ENCODE measurements around the gene FOXL2NB.

The FOXL2NB gene

DNA sequence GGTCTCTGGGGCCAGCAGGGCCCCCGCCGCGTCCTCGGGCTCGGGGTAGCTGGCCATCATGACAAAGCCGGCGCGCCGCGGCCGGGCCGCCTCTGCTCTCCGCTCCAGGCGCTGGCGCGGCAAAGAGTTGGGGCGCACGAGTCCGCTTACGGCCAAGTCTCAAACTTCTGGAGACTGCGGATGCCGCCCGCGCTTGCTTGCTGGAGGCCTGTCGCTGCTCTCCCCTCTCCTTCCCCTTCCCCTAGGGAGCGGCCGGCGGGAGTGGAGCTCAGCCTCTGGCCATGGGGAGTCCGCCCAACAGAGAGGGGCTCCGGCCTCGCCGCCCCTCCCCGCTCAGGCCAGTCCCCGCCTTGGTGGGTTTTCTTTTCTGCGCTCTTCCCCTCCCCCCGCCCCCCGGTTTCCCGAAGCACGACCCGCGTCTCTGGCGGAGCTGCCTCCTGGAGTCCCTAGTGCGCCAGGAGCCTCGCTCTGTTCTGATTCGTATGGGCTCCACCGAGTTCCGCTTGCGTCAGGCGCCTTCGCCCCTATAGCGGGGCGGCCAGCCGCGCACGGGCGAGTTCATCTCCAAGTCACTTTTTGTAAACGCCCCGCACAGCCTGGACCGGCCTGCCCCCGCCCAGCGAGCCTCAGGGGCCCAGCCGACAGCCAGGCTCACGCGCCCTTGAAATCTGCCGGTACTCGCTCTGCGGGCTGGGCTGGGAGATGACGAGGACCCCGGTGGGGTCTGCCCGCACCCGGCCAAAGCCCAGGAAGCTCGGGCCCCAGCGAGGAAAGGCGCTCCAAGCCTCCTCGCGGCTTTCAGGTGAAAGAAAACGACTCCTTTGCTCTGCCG lies at the start of gene FOXL2NB, which contains the start of gene FOXL2:
FOXL2NB (plus strand) TSS at position 555 of the 832 bp plus-strand sequence; CDS start at position 703, 148 bp downstream.
FOXL2 (minus strand) TSS at position 475 of the 832 bp plus-strand sequence; CDS start at position 60, 415 bp downstream.
- TF ChIP-seq, protein P1, sequence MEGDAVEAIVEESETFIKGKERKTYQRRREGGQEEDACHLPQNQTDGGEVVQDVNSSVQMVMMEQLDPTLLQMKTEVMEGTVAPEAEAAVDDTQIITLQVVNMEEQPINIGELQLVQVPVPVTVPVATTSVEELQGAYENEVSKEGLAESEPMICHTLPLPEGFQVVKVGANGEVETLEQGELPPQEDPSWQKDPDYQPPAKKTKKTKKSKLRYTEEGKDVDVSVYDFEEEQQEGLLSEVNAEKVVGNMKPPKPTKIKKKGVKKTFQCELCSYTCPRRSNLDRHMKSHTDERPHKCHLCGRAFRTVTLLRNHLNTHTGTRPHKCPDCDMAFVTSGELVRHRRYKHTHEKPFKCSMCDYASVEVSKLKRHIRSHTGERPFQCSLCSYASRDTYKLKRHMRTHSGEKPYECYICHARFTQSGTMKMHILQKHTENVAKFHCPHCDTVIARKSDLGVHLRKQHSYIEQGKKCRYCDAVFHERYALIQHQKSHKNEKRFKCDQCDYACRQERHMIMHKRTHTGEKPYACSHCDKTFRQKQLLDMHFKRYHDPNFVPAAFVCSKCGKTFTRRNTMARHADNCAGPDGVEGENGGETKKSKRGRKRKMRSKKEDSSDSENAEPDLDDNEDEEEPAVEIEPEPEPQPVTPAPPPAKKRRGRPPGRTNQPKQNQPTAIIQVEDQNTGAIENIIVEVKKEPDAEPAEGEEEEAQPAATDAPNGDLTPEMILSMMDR (IDR thresholded peaks at IDR 0.05), result no peak

DNA sequence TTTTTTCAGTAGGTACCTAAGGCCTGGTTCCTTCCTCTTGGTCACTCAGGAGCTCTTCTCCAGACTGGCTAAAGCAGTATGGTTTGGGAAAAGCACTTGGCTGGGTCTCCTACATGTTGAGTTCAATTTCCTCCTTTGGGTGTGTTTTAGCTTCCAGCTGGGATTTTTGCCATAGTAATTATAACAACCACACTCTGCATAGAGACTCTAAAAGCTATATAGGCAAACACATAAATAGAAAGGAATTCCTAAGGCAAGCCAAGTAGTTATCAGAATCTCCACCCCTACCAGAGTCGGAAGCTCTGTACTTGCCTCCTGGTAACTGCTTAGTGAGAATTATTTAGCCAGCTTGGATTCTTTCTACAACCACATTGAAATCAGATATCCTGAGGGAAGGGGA lies 48.7 kb upstream of the FOXL2NB start:
- TF ChIP-seq, protein P1 (IDR thresholded peaks at IDR 0.05), result no peak

DNA sequence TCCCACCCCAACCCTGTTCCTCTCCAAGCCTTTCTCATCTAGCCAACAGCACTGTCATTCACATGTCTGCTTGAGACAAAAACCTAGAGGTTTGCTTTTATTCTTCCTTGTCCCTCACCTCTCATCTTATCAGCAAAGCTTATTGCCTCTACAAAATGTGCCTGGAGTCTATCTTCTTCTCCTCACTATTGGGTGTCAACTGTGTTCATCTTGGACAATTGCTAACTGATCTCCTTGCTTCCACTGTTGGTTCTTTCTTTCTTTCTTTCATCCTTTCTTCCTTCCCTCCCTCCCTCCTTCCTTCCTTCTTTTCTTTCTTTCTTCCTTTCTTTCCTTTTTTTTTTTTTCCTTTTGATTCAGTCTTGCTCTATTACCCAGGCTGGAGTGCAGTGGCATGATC lies 48.3 kb upstream of the FOXL2NB start:
- TF ChIP-seq, protein P1 (IDR thresholded peaks at IDR 0.05), result no peak

DNA sequence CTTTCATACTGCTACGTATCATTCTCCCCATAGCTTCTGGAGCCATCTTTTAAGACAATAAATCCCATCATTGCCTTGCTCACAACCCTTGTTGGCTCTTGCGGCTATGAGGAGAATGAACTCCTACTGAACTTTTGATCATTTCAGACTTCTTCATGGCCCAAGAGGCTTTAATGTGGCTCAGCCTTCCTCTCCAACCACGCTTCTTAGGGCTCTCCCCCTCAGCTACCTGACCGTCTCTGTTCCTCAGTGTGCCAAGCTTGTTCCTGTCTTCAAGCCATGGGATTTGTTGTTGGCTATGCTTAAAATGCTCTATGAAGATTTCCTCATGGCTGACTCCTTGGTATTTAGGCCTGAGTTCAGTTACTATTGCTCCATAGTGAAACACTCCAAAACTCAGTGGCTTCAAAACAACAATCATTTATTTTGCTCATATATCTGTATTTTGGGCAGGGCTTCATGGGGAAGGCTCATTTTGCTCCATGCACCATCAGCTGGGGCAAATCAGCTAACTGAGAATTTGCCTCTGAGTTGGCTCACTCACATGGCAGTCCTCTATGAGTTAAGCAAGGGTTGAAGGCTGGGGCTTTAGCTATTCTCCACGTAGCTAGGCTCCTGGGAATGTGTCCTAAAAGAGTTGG lies 47.5 kb upstream of the FOXL2NB start:
- TF ChIP-seq, protein P1 (IDR thresholded peaks at IDR 0.05), result no peak

DNA sequence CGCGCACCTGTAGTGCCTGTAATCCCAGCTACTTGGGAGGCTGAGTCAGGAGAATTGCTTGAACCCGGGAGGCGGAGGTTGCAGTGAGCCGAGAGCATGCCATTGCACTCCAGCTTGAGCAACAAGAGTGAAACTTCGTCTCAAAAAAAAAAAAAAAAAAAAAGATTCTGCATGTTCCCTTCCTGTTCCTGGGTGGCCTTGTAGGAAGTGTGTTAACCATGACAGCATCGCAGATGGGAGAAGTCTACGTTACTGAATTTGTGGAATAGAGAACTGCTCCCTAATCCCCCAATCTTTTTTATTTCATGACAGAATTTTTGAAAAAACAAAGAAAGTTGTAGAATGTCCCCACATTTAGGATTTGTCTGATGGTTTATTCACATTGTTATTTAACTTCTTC lies 45.5 kb upstream of the FOXL2NB start:
- TF ChIP-seq, protein P1 (IDR thresholded peaks at IDR 0.05), result no peak

DNA sequence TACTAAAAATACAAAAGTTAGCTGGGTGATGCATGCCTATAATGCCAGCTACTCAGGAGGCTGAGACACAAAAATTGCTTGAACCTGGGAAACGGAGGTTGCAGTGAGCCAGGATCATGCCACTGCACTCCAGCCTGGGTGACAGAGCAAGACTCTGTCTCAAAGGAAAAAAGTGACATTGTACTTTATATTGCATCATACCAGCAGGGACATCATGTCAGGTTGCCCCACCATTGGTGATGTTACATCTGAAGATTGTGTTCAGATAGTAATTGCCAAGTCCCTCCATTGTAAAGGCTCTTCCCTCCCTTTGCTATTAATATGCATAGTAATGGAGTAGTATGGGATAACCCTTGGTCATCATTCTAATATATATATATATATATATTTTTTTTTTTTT lies 44.8 kb upstream of the FOXL2NB start:
- TF ChIP-seq, protein P1 (IDR thresholded peaks at IDR 0.05), result no peak

DNA sequence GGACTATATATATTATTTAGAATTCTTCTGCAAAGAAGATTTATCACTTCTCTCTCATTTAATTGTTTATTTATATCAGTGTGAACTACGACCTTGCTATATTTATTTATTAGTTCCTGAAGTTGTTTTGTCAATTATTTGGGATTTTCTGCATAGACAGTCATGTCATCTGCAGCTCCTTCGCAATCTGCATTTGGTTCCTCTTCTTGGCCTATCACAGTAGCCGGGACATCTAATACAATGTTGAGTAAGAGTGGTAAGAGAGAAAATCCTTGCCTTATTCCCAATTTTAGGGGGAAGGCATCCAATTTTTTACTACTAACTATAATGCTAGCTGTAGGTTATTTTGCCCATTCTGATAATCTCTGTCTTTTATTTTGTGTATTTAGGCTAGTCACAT lies 39.5 kb upstream of the FOXL2NB start:
- TF ChIP-seq, protein P1 (IDR thresholded peaks at IDR 0.05), result no peak

All from LNCAP (cell line).